GM20431 (cell line): ENCODE measurements around the gene DCST1.
"Not testable (repeated sequence)": the region's sequence is repeated elsewhere in the genome, so short reads cannot be mapped to it uniquely, and the experiment has no call there.

ENCODE experiments used
- in situ Hi-C: fragments of 300-500 bp; cut with MseI, MboI; formaldehyde crosslinking; loops from one replicate; pipeline ENCODE4 v1.15.0; 2020; ENCODE audit warnings: low sequenced_read_pairs; ENCODE audit not compliant: unreplicated experiment

The DCST1 gene

DNA sequence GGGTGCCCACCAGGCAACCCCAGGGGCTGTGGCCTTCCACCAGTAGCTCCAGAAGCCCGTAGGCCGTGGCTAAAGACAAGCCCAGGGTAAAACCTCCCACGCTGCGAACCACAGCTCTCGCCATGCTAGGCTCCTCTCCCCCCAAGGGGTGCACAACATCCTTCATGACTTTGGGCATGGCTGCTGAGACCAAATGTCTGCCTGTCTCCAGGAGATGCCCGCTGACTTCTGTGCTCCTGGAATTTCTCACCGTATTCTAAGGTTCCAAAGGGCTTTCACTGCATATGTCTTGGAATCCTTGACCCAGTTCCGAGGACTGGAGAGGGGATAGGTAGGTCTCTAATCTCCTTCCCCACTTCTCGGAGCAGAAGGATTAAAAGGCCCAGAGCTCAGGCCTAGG lies at the start of gene DCST1, which contains the start of gene DCST2:
Gene DCST1 (plus strand): TSS at position 301 of the 400 bp plus-strand sequence. CDS start 213 bp downstream, outside the sequence.
Gene DCST2 (minus strand): TSS at position 258 of the 400 bp plus-strand sequence. CDS start 80 bp downstream, at position 178.
- in situ Hi-C loops, result no loop called here

DNA sequence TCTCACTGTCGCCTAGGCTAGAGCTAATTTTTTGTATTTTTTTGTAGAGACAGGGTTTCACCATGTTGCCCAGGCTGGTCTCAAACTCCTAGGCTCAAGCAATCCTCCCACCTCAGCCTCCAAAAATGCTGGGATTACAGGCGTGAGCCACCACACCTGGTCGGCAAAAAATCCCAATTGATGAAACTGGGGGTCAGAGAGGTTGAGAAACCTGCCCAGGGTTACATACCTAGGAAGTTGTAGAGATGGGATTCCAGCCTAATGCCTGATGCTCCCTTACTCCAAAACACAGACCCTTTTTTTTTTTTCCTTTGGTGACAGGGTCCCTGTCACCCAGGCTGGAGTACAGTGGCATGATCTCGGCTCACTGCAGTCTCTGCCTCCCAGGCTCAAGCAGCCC lies 46.9 kb upstream of the DCST1 start:
- in situ Hi-C loops, result not testable (repeated sequence)

- in situ Hi-C loops, result no loop called here
Observed at GRCh38 chr1:154987326-154987725, 46.3 kb upstream of the DCST1 start.

GRCh38 chr1:154988058-154988954 lies 45.3 kb upstream of the DCST1 start:
- in situ Hi-C loops, result no loop called here

GRCh38 chr1:154989195-154989860 lies 44.3 kb upstream of the DCST1 start:
- in situ Hi-C loops, result no loop called here

DNA sequence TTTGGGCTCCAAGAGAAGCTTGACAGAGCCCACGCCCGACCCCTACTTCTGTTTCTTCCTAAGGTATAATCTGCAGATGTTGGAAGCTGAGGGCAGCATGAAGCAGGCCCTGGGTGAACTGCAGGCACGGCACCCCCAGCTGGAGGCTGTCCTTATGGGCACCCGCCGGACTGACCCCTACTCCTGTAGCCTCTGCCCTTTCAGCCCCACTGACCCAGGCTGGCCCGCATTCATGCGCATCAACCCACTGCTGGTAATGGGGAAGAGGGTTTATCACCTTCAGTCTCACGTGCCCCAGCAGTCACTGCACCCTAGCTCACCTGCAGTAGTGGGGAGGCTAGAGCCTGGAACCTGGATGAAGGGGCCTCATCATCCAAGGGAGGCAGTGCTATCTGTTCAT lies 43.3 kb upstream of the DCST1 start:
- in situ Hi-C loops, result no loop called here

GRCh38 chr1:154992721-154993571 lies 40.7 kb upstream of the DCST1 start:
- in situ Hi-C loops, result no loop called here

DNA sequence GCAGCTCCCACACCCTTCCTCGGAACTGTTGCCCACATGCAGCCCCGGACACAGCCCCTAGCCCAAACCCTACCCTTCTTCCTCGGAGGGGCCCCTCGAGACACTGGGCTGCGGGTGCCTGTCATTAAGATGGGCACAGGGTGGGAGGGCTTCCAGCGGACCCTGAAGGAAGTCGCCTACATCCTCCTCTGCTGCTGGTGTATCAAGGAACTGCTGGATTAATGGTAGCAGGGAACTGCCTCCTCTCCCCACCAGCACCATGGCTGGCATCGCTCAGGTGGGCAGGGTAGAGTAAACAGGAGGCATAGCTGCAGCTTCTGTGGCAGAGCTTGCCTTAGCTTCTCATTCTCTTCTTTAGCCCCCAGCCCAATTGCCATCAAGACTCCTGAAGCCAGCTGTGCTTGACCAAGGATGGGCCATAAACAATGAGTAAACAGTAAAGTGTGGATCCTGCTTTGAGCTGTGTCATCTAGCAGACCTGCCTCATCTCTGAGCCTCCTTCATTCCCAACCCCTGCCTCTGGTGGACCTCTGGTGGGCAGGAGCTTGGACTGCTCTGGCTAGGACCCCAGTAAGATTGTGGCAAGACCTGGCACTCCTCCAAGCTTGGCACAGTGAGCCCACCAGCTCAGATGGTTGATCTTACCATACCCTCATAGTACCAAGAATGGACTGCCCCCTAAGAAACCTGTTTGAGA lies 39.9 kb upstream of the DCST1 start, which contains the start of gene LENEP:
Gene LENEP (plus strand): TSS at position 15 of the 697 bp plus-strand sequence. CDS start 22 bp downstream, at position 37.
- in situ Hi-C loops, result no loop called here

GRCh38 chr1:154994269-154994587 lies 39.4 kb upstream of the DCST1 start:
- in situ Hi-C loops, result no loop called here

DNA sequence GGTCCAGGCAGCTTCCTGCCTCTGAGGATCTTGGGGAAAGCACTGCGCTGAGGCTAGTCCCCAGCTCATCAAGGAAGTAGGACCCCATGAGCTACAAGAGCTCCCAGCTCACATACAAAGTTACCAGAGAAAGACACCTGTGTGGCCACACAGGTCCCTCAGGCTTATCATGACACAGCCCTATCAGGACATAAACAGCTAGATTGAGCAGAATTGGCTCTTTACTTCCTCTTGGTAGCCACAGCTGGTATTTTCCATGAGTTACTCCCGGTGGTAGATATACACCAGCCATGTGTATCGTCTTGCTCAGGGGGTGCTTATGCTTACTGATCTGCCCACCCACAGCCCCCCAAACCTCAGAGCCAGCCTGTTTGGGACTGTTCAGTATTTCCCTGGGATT lies 39.0 kb upstream of the DCST1 start:
- in situ Hi-C loops, result no loop called here

DNA sequence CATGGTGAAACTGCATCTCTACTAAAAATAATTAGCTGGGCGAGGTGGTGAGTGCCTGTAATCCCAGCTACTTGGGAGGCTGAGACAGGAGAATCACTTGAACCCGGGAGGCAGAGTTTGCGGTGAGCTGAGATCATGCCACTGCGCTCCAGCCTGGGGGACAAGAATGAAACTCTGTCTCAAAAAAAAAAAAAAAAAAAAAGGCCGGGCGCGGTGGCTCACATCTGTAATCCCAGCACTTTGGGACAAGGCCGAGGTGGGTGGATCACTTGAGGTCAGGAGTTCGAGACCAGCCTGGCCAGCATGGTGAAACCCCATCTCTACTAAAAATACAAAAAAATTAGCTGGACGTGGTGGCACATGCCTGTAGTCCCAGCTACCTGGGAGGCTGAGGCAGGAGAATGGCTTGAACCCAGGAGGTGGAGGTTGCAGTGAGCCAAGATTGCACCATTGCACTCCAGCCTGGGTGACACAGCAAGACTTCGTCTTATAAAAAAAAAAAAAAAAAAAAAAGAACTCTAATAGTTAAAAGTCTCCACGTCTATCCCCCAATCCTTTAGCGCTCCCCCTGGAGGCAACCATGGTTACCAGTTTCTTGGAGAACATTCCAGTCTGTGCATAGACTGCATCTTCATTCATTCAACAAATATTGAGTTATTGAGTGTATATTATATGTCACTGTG lies 38.2 kb upstream of the DCST1 start:
- in situ Hi-C loops, result not testable (repeated sequence)

GRCh38 chr1:154996966-154997701 lies 36.5 kb upstream of the DCST1 start:
- in situ Hi-C loops, result no loop called here

GRCh38 chr1:154998201-154998780 lies 35.3 kb upstream of the DCST1 start:
- in situ Hi-C loops, result no loop called here

GRCh38 chr1:154998818-154999570 lies 34.6 kb upstream of the DCST1 start:
- in situ Hi-C loops, result no loop called here

- in situ Hi-C loops, result no loop called here
Observed at GRCh38 chr1:154999571-155000410, 33.8 kb upstream of the DCST1 start.

GRCh38 chr1:155000411-155000725 lies 33.3 kb upstream of the DCST1 start:
- in situ Hi-C loops, result no loop called here
